NB4 (cell line): ENCODE measurements around the gene MCF2L.

ENCODE experiments used
- POLR2A ChIP-seq: IDR thresholded peaks from 2 replicates; pipeline ENCODE4 v1.6.1; 2011; ENCODE audit warnings: mild to moderate bottlenecking; ENCODE audit not compliant: insufficient read length; ENCODE audit errors: extremely low read depth
- TF ChIP-seq, protein P1 (sequence below): IDR thresholded peaks from one replicate; pipeline ENCODE4 v1.5.1; 2012; ENCODE audit warnings: low read depth, low read length

DNA sequence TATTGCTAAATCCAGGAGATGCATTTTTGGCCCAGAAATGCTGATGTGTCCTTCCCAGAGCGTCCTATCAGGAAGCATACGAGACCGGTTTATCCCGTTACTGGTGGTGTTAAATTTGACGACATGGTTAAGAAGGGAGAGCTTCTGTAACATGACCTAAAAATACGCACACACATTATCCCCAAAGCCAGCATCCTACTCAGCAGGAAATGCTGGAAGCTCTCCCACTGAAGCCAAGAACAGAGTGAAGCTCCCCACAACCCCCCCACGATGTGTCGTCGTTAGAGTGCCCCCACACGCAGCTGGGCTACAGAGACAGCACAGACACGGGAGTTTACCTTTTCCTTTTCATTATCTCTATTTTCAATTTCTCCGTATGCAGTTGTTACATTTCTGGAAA, 45.1 kb upstream of the MCF2L start:
- TF ChIP-seq, protein P1, sequence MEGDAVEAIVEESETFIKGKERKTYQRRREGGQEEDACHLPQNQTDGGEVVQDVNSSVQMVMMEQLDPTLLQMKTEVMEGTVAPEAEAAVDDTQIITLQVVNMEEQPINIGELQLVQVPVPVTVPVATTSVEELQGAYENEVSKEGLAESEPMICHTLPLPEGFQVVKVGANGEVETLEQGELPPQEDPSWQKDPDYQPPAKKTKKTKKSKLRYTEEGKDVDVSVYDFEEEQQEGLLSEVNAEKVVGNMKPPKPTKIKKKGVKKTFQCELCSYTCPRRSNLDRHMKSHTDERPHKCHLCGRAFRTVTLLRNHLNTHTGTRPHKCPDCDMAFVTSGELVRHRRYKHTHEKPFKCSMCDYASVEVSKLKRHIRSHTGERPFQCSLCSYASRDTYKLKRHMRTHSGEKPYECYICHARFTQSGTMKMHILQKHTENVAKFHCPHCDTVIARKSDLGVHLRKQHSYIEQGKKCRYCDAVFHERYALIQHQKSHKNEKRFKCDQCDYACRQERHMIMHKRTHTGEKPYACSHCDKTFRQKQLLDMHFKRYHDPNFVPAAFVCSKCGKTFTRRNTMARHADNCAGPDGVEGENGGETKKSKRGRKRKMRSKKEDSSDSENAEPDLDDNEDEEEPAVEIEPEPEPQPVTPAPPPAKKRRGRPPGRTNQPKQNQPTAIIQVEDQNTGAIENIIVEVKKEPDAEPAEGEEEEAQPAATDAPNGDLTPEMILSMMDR: no peak
- no peak for TF ChIP-seq POLR2A
